Upper lobe of left lung (tissue), 6 donors: ENCODE results near the gene KIAA0825. TPM values are rescaled to one million over a fixed set of nuclear protein-coding genes. Genes with fewer than 3 reads are reported as not detected.

Experiments
- ATAC-seq, 2 donors: fragments of 200-7000 bp; cut with Tn5 transposase; one replicate each; pipeline ENCODE4 v1.9.1; 2022; ENCODE audit warnings: mild to moderate bottlenecking in 2 of 2, moderate library complexity in 2 of 2; ENCODE audit not compliant: low FRiP score in 2 of 2
- DNase-seq, 2 donors: peaks; one replicate each; pipeline ENCODE4 v3.0.0-alpha.2; 2019 to 2020
- H3K27ac ChIP-seq, 4 donors: fragments of 200-600 bp; sonication (generic); one replicate each; pipeline ENCODE4 v1.5.1; 2016 to 2019
- H3K27me3 ChIP-seq, 4 donors: fragments of 200-600 bp; sonication (generic); one replicate each; pipeline ENCODE4 v1.5.1; 2017 to 2019
- H3K36me3 ChIP-seq, 4 donors: fragments of 200-600 bp; sonication (generic); one replicate each; pipeline ENCODE4 v1.5.1; 2016 to 2019
- H3K4me1 ChIP-seq, 4 donors: fragments of 200-600 bp; sonication (generic); one replicate each; pipeline ENCODE4 v1.5.1; 2018 to 2019
- H3K4me3 ChIP-seq, 4 donors: fragments of 200-600 bp; sonication (generic); one replicate each; pipeline ENCODE4 v1.5.1; 2017 to 2019; ENCODE audit warnings: mild to moderate bottlenecking in 2 of 4, moderate library complexity in 1 of 4
- H3K9me3 ChIP-seq, 4 donors: fragments of 200-600 bp; sonication (generic); one replicate each; pipeline ENCODE4 v1.5.1; 2018 to 2019
- EP300 ChIP-seq, 4 donors: sonication (generic); formaldehyde crosslinking; IDR thresholded peaks; one replicate each; pipeline ENCODE4 v1.5.1; 2017; ENCODE audit warnings: antibody characterized with exemption in 4 of 4, control low read depth in 2 of 4
- POLR2A ChIP-seq, 4 donors: fragments of 450-650 bp; IDR thresholded peaks; one replicate each; pipeline ENCODE4 v1.5.1; 2016 to 2017; ENCODE audit warnings: antibody characterized with exemption in 4 of 4, mild to moderate bottlenecking in 2 of 4
- POLR2AphosphoS5 ChIP-seq, 2 donors: sonication (generic); formaldehyde crosslinking; IDR thresholded peaks; one replicate each; pipeline ENCODE4 v1.5.1; 2017; ENCODE audit warnings: antibody characterized with exemption in 2 of 2
- WGBS, 2 donors: methylation state at CpG; one replicate each; pipeline ENCODE4 v1.1.5; 2017 to 2018; 5-methylcytosine and 5-hydroxymethylcytosine counted together
- total RNA-seq, 6 donors: library from RNA; depleted of rRNA in 4 of 6; stranded (reverse); fragments of >200 nt in 4 of 6; gene quantifications; one replicate each; pipeline versions ENCODE4 v1.1.0 to v1.2.1, GENCODE V29; 2016 to 2021
- TF ChIP-seq, protein P1 (sequence below), 6 experiments: fragments of 450-650 bp in 4 of 6; fragments of 200-600 bp in 2 of 6; sonication (generic) in 2 of 6; IDR thresholded peaks; one replicate each; pipeline ENCODE4 v1.5.1; 2016 to 2019; ENCODE audit warnings: antibody characterized with exemption in 6 of 6
- donor health status: DM: no; HTN: no; CAD: no; lungs with moderate emphysema.
- donor health status: DM: no; HTN: yes; CAD: no; lungs with severe emphysema.

KIAA0825 gene
- total RNA-seq, 6 donors from 2014 or later, result 3.8 to 19.1 (median 6.6) TPM

DNA sequence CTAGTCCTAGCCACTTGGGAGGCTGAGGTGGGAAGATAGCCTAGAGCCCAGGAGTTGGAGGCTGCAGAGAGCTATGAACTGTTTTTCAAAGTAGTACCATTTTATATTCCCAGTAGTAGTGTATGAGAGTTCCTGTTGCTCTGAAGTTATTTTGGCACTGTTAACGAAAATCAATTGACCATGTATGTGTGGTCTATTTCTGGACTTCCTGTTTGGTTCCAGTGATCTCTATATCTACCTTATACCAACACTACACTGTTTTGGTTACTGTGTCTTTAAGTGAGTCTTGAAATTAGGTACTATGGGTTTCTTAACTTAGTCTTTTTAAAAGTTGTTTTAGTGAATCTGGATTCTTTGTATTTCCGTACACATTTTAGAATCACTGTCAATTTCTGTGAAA lies 13.6 kb upstream of the KIAA0825 start:
- TF ChIP-seq POLR2A (IDR thresholded peaks at IDR 0.05), result no peak
- TF ChIP-seq POLR2AphosphoS5 (IDR thresholded peaks at IDR 0.05), result no peak
- Histone ChIP-seq H3K27ac (no peak overlapping the region), H3K4me1 (no peaks in the 10 kb centered on the region), H3K9me3 (no peaks in the 10 kb centered on the region), H3K36me3 (peaks cover 0 to 11% (median 2%) of the 10 kb centered on the region in 4 donors), H3K4me3 (no peak overlapping the region), H3K27me3 (no peaks in the 10 kb centered on the region)
- 68 to 76% methylated on average over 2 of the region's 2 CpGs for WGBS, 2 donors
- no peak for DNase-seq
- ATAC-seq, result no peak

DNA sequence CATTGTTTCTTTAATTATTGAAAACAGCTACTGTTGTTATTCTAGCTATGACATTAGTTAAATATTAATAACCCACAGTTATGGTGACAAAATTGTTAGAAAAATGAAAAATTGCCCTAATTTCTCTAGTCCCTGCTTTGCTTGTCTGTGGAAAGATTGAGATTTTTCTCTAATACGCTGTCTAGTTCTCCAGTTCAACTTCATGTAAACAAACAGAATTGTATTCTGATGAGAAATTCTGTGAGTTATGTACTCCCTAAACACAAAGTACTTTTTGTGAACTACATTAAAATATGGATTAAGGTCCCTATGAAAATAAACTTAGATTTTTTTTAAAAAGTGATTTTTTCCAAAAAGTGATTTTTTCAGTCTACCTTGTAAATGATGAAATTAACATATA lies 8.8 kb upstream of the KIAA0825 start:
- TF ChIP-seq EP300 (IDR thresholded peaks at IDR 0.05) (no peak), POLR2AphosphoS5 (IDR thresholded peaks at IDR 0.05) (no peak), POLR2A (IDR thresholded peaks at IDR 0.05) (no peak)
- TF ChIP-seq, protein P1, sequence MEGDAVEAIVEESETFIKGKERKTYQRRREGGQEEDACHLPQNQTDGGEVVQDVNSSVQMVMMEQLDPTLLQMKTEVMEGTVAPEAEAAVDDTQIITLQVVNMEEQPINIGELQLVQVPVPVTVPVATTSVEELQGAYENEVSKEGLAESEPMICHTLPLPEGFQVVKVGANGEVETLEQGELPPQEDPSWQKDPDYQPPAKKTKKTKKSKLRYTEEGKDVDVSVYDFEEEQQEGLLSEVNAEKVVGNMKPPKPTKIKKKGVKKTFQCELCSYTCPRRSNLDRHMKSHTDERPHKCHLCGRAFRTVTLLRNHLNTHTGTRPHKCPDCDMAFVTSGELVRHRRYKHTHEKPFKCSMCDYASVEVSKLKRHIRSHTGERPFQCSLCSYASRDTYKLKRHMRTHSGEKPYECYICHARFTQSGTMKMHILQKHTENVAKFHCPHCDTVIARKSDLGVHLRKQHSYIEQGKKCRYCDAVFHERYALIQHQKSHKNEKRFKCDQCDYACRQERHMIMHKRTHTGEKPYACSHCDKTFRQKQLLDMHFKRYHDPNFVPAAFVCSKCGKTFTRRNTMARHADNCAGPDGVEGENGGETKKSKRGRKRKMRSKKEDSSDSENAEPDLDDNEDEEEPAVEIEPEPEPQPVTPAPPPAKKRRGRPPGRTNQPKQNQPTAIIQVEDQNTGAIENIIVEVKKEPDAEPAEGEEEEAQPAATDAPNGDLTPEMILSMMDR (IDR thresholded peaks at IDR 0.05), result no peak
- no peaks in the 10 kb centered on the region for H3K9me3 ChIP-seq
- peaks cover 0 to 11% (median 2%) of the 10 kb centered on the region in 4 donors for H3K36me3 ChIP-seq
- no peak for DNase-seq
- WGBS, 2 donors, result 86% methylated on average over 1 of the region's 1 CpG
- ATAC-seq, result no peak
- no peaks in the 10 kb centered on the region for H3K27me3 ChIP-seq
- no peak overlapping the region for H3K27ac ChIP-seq
- peaks cover 0 to 3% (median 0%) of the 10 kb centered on the region in 4 donors for H3K4me1 ChIP-seq
- no peak overlapping the region for H3K4me3 ChIP-seq

DNA sequence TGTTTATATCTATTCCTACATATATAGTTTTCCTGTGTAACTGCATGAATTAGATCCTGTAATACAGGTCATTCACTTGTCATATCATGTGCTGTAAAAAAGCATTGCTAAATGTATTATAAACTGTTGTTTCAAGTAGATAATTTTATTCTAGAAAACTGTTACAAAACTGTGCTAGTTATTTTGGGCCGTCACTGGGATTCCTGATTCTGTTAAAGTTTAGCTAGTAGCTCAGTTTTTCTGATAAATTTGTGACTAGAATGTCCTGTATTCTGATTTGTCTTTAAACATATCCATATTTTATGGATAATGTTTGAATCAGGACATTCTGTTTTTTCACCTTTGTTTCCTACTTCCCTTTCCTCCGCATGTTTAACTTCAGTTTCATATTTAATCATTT lies 5.5 kb upstream of the KIAA0825 start:
- Histone ChIP-seq H3K27ac (no peak overlapping the region), H3K36me3 (peaks cover 0 to under 1% (median 0%) of the 10 kb centered on the region in 4 donors), H3K4me3 (no peak overlapping the region), H3K9me3 (no peaks in the 10 kb centered on the region), H3K27me3 (no peaks in the 10 kb centered on the region), H3K4me1 (peaks cover 10 to 12% (median 11%) of the 10 kb centered on the region in 4 donors)
- no peak for TF ChIP-seq POLR2AphosphoS5 (IDR thresholded peaks at IDR 0.05)
- TF ChIP-seq, protein P1 (IDR thresholded peaks at IDR 0.05), result no peak
- no peak for TF ChIP-seq EP300 (IDR thresholded peaks at IDR 0.05)
- no peak for TF ChIP-seq POLR2A (IDR thresholded peaks at IDR 0.05)
- ATAC-seq (no peak), DNase-seq (no peak)
- 80 to 83% methylated on average over 2 of the region's 2 CpGs for WGBS, 2 donors

DNA sequence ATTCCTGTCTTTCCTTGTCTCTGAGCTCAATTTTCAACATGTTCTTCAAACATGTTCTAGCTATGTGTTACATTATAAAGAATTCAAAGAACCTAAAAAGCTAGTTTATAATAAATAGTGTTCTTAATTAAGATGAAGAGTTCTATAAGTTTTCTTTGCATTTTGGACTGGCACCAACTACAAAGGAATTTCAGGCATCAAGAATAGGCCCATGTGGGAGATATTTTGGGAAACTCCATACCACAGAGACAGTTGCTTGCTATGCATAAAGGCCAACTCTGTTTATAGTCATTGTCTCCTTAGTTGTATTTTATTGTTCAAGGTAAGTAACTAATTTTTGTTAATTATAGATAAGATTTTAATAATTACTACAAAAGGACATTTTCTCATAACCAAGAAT lies 4.6 kb upstream of the KIAA0825 start:
- ATAC-seq, result no peak
- H3K27ac ChIP-seq, result no peak overlapping the region

DNA sequence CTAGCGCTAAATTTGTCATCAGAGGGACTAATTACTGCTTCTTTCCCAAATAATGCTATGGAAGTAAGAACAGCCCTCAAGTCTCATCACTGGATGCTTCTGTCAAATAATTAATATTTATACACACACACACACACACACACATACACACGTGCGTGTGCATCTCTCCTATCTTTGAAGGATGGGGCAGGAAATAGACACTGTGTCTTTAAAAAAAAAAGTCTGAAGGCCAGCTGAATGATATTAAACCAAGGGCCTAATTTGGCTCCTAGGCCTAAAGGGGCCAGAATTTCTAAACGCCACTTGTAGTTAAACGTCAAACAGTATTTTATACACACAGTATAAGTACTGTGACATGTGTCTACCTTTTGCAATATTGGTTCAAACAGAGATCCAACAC lies 3.4 kb upstream of the KIAA0825 start:
- no peak for TF ChIP-seq EP300 (IDR thresholded peaks at IDR 0.05)
- TF ChIP-seq, protein P1 (IDR thresholded peaks at IDR 0.05), result no peak
- no peak for TF ChIP-seq POLR2A (IDR thresholded peaks at IDR 0.05)
- no peak for TF ChIP-seq POLR2AphosphoS5 (IDR thresholded peaks at IDR 0.05)
- H3K27me3 ChIP-seq, result no peaks in the 10 kb centered on the region
- H3K9me3 ChIP-seq, result no peaks in the 10 kb centered on the region
- H3K27ac ChIP-seq, result no peak overlapping the region
- no peak for ATAC-seq
- no peaks in the 10 kb centered on the region for H3K36me3 ChIP-seq
- WGBS, 2 donors, result 64 to 71% methylated on average over 5 of the region's 5 CpGs
- H3K4me1 ChIP-seq, result peaks cover 16 to 22% (median 19%) of the 10 kb centered on the region in 4 donors
- no peak for DNase-seq
- no peak overlapping the region for H3K4me3 ChIP-seq

More for the DNA sequence above, 4.6 kb upstream of the KIAA0825 start:
- DNase-seq, result no peak
- no peaks in the 10 kb centered on the region for H3K27me3 ChIP-seq
- TF ChIP-seq, protein P1 (IDR thresholded peaks at IDR 0.05), result no peak
- TF ChIP-seq EP300 (IDR thresholded peaks at IDR 0.05) (no peak), POLR2A (IDR thresholded peaks at IDR 0.05) (no peak), POLR2AphosphoS5 (IDR thresholded peaks at IDR 0.05) (no peak)
- peaks cover 10 to 13% (median 11%) of the 10 kb centered on the region in 4 donors for H3K4me1 ChIP-seq
- H3K36me3 ChIP-seq, result no peaks in the 10 kb centered on the region
- H3K9me3 ChIP-seq, result no peaks in the 10 kb centered on the region
- H3K4me3 ChIP-seq, result no peak overlapping the region
